Osteoblast (primary cell): ENCODE data around the gene ENO3. TPM values are rescaled to one million over a fixed set of nuclear protein-coding genes. Genes with fewer than 3 reads are reported as not detected.

Experiments used
- DNase-seq: peaks from one replicate; pipeline ENCODE4 v3.0.0; 2011; ENCODE audit warnings: low spot score, mixed read lengths; ENCODE audit not compliant: insufficient read length; ENCODE audit errors: missing footprints
- H2AFZ ChIP-seq: 2 replicates; pipeline ENCODE4 v1.6.0; 2011; ENCODE audit warnings: mild to moderate bottlenecking, low read length
- H3K27ac ChIP-seq: 2 replicates; pipeline ENCODE4 v1.5.1; 2011; ENCODE audit warnings: mild to moderate bottlenecking, low read depth, low read length, moderate library complexity
- H3K27me3 ChIP-seq: 2 replicates; pipeline ENCODE4 v1.6.0; 2012; ENCODE audit warnings: mild to moderate bottlenecking, control low read depth, inconsistent platforms, low read length, moderate library complexity; ENCODE audit not compliant: insufficient read depth
- H3K36me3 ChIP-seq: 2 replicates; pipeline ENCODE4 v1.5.1; 2011; ENCODE audit warnings: mild to moderate bottlenecking, low read length, control low read depth, moderate library complexity; ENCODE audit not compliant: insufficient read depth
- H3K4me1 ChIP-seq: 2 replicates; pipeline ENCODE4 v1.5.1; 2011; ENCODE audit warnings: mild to moderate bottlenecking, low read length, control low read depth, moderate library complexity; ENCODE audit not compliant: insufficient read depth
- H3K4me2 ChIP-seq: 2 replicates; pipeline ENCODE4 v1.6.0; 2011; ENCODE audit warnings: mild to moderate bottlenecking, low read length; ENCODE audit not compliant: insufficient read depth
- H3K4me3 ChIP-seq: fragments of 200-600 bp; sonication (generic); 3 replicates; pipeline ENCODE4 v1.5.1; 2012; ENCODE audit warnings: mild to moderate bottlenecking, low read length, inconsistent platforms; ENCODE audit not compliant: insufficient read depth
- H3K79me2 ChIP-seq: 2 replicates; pipeline ENCODE4 v1.6.0; 2012; ENCODE audit warnings: mild to moderate bottlenecking, low read length, control low read depth, inconsistent platforms; ENCODE audit not compliant: insufficient read depth
- H3K9me3 ChIP-seq: 2 replicates; pipeline ENCODE4 v1.5.1; 2011; ENCODE audit warnings: low read depth, low read length, control low read depth
- H4K20me1 ChIP-seq: 2 replicates; pipeline ENCODE4 v1.6.0; 2012; ENCODE audit warnings: mild to moderate bottlenecking, low read length, control low read depth; ENCODE audit not compliant: insufficient read depth
- total RNA-seq: library from RNA; depleted of rRNA; stranded (reverse); fragments of >200 nt; gene quantifications from 2 replicates; pipeline ENCODE4 v1.2.3, GENCODE V29; 2012
- TF ChIP-seq, protein P1 (sequence below): IDR thresholded peaks from 2 replicates; pipeline ENCODE4 v1.5.1; 2011; ENCODE audit warnings: mild to moderate bottlenecking, low read depth, low read length, moderate library complexity; ENCODE audit errors: extremely low read depth

The ENO3 gene
- total RNA-seq, 1 donor: 2.9 TPM

DNA sequence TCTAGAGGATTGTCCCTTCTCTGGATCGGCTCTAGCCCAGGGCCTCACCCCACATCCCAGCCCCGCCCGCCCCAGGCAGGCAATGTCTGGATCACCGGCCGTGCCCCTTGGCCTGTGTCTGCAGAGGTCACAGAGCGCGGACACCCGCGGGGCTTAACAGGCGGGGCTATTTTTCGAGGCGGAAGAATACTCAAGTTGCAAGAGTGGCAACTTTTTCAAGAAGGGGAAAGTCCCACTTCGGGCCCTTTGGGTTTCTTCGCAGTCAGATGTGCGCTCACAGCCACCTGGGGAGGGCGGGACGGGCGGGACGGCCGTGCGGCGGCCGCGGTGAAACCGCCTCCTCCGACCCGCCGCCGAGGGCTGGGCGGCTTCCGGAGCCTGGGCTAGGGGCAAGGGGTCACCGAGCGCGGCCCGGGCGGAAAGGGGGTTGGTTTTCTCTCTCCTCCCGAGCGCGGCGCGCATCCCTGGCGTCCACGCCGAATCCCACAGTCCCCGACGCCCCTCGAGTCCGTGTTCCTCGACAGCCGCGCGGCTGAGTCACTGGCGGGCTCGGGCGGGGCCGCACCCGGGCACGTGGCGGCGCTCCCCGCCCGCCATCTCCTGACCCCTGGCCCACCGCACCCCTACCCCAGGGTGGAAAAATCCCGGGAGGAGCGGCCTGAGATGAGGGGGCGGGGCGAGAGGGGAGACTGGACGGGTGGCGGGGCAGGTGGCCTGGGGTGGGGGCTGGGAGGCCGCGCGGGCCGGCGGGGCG lies 1.4 kb upstream of the ENO3 start:
- TF ChIP-seq, protein P1, sequence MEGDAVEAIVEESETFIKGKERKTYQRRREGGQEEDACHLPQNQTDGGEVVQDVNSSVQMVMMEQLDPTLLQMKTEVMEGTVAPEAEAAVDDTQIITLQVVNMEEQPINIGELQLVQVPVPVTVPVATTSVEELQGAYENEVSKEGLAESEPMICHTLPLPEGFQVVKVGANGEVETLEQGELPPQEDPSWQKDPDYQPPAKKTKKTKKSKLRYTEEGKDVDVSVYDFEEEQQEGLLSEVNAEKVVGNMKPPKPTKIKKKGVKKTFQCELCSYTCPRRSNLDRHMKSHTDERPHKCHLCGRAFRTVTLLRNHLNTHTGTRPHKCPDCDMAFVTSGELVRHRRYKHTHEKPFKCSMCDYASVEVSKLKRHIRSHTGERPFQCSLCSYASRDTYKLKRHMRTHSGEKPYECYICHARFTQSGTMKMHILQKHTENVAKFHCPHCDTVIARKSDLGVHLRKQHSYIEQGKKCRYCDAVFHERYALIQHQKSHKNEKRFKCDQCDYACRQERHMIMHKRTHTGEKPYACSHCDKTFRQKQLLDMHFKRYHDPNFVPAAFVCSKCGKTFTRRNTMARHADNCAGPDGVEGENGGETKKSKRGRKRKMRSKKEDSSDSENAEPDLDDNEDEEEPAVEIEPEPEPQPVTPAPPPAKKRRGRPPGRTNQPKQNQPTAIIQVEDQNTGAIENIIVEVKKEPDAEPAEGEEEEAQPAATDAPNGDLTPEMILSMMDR: no peak
- peaks cover 54% of the 10 kb centered on the region for H3K4me1 ChIP-seq

DNA sequence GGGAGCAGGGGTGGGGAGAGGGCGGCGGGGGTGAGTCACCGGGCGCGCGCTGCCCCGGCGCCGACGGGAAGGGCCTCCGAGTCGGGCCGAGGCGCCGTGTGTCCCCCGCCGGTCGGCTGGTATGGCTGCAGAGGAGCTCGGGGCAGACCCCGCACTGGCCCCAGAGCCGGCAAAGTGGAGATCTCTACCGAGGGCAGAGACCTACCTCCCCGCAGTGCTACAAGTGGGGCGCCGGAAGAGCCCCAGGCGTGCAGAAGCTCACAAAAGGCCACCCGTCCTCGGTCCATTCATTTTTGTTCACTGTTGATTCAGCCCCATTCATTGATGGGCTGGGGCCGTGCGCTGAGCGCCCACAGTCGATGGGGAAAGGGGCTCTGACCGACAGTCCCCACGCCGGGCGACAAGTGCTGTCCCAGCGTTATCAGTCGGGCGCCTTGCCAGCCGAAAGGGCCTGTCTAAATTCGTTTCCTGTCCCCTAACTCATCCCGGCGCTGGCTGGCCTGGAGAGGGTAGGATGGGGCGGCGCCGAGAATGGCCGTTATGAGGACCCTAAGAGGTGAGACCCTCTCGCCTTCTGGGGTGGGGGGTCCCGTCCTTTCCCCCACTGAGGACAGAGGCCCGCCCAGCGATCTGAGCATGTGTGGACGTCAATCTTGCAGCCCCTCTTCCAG lies 709 bp upstream of the ENO3 start:
- H3K27me3 ChIP-seq: no peaks in the 10 kb centered on the region
- peak overlapping the region; percentile 68 for H3K4me2 ChIP-seq
- H3K79me2 ChIP-seq: peaks cover 31% of the 10 kb centered on the region
- peaks cover 27% of the 10 kb centered on the region for H4K20me1 ChIP-seq
- H3K36me3 ChIP-seq: peaks cover 17% of the 10 kb centered on the region
- H3K4me3 ChIP-seq: peak overlapping the region; percentile 96
- peak; percentile 94 for DNase-seq
- no peaks in the 10 kb centered on the region for H3K9me3 ChIP-seq
- peaks cover 47% of the 10 kb centered on the region for H3K4me1 ChIP-seq
- TF ChIP-seq, protein P1: no peak
- H2AFZ ChIP-seq: peak overlapping the region; percentile 68
- peak overlapping the region; percentile 17 for H3K27ac ChIP-seq

More for the DNA sequence above, 1.4 kb upstream of the ENO3 start:
- Histone ChIP-seq H3K27me3 (no peaks in the 10 kb centered on the region), H3K4me2 (peak overlapping the region; percentile 97), H3K79me2 (peaks cover 38% of the 10 kb centered on the region), H3K36me3 (peaks cover 23% of the 10 kb centered on the region), H4K20me1 (peaks cover 34% of the 10 kb centered on the region), H3K9me3 (no peaks in the 10 kb centered on the region), H3K27ac (peak overlapping the region; percentile 72), H3K4me3 (peak overlapping the region; percentile 96), H2AFZ (peak overlapping the region; percentile 84)
- peak; percentile 94 for DNase-seq

DNA sequence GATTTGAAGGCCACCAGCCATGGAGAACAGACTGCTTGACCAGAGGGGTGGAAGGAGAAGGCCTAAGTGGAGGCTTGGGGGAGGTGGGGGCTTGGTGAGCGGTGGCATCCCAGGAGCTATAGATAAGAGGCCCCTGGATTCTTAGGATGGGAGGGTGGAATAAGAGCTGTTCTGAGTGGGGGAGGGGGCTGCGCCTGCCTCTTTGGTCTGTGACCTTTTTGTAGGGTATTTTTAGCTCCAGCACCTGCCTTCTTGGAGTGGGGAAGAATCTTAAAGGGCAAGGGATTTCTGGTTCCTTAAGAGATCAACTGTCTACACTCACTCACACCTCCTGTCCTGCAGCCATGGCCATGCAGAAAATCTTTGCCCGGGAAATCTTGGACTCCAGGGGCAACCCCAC lies 567 bp downstream of the ENO3 start:
- Histone ChIP-seq H3K9me3 (no peaks in the 10 kb centered on the region), H3K27ac (no peak overlapping the region), H3K4me1 (peaks cover 34% of the 10 kb centered on the region), H3K4me2 (no peak overlapping the region), H2AFZ (no peak overlapping the region), H3K27me3 (no peaks in the 10 kb centered on the region), H3K79me2 (peaks cover 18% of the 10 kb centered on the region), H3K36me3 (peaks cover 5% of the 10 kb centered on the region), H3K4me3 (no peak overlapping the region), H4K20me1 (peaks cover 14% of the 10 kb centered on the region)
- peak; percentile 43 for DNase-seq
- TF ChIP-seq, protein P1: no peak

DNA sequence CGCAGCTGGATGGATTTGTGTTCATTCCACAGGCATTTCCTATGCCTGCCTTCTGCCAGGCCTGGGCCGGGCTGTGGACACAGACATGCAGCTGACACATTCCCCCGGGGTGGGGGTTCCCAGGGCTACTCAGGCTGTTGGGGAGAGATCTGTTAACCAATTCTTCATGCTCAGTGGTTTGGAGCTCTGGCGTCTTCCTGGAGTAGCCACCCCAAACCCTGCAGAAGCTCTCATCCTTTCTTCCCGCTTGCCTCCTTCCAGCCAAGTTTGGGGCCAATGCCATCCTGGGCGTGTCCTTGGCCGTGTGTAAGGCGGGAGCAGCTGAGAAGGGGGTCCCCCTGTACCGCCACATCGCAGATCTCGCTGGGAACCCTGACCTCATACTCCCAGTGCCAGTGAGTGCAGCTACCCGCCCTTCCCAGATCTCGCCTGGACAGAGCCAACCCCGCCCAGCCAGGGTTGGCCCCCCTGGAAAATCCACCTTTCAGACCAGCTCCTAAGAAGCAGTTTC lies 2.6 kb downstream of the ENO3 start:
- peak; percentile 99 for DNase-seq

More for the DNA sequence above, 2.6 kb downstream of the ENO3 start:
- TF ChIP-seq, protein P1: no peak
- peak overlapping the region; percentile 73 for H3K4me2 ChIP-seq
- H3K27ac ChIP-seq: peak overlapping the region; percentile 82
- H3K9me3 ChIP-seq: no peaks in the 10 kb centered on the region
- H4K20me1 ChIP-seq: no peaks in the 10 kb centered on the region
- peak overlapping the region; percentile 56 for H3K4me3 ChIP-seq
- H3K79me2 ChIP-seq: no peaks in the 10 kb centered on the region
- H3K27me3 ChIP-seq: no peaks in the 10 kb centered on the region
- peaks cover 28% of the 10 kb centered on the region for H3K4me1 ChIP-seq
- peak overlapping the region; percentile 82 for H2AFZ ChIP-seq
- no peaks in the 10 kb centered on the region for H3K36me3 ChIP-seq
